KMS-11 (cell line): ENCODE measurements around the gene PTPRU.

Experiments
- H2AFZ ChIP-seq: fragments of 200-600 bp; sonication (generic); 2 replicates; pipeline ENCODE4 v1.6.1; 2016; ENCODE audit warnings: antibody characterized with exemption, mixed run types, low read depth
- H3K27ac ChIP-seq: fragments of 200-600 bp; sonication (generic); 2 replicates; pipeline ENCODE4 v1.6.1; 2016; ENCODE audit warnings: mild to moderate bottlenecking, mixed run types
- H3K27me3 ChIP-seq: fragments of 200-600 bp; sonication (generic); 2 replicates; pipeline ENCODE4 v1.6.1; 2017; ENCODE audit warnings: mild to moderate bottlenecking, low read depth, mixed run types, moderate library complexity; ENCODE audit not compliant: insufficient read depth
- H3K36me3 ChIP-seq: fragments of 200-600 bp; sonication (generic); 2 replicates; pipeline ENCODE4 v1.6.1; 2017; ENCODE audit warnings: mild to moderate bottlenecking, mixed run types; ENCODE audit not compliant: insufficient read depth
- H3K4me1 ChIP-seq: fragments of 200-600 bp; sonication (generic); 2 replicates; pipeline ENCODE4 v1.6.1; 2016; ENCODE audit warnings: mild to moderate bottlenecking, low read depth, mixed run types; ENCODE audit not compliant: poor library complexity, severe bottlenecking
- H3K4me2 ChIP-seq: fragments of 200-600 bp; sonication (generic); 2 replicates; pipeline ENCODE4 v1.7.0; 2016; ENCODE audit warnings: mild to moderate bottlenecking, mixed run types
- H3K4me3 ChIP-seq: fragments of 200-600 bp; sonication (generic); IDR thresholded peaks from 2 replicates; pipeline ENCODE4 v1.6.1; 2017; ENCODE audit warnings: low read depth, low read length, mixed read lengths; ENCODE audit not compliant: insufficient read depth
- H3K79me2 ChIP-seq: fragments of 200-600 bp; sonication (generic); 2 replicates; pipeline ENCODE4 v1.6.1; 2016; ENCODE audit warnings: low read depth, mixed run types; ENCODE audit not compliant: insufficient read depth
- H3K9ac ChIP-seq: fragments of 200-600 bp; sonication (generic); 2 replicates; pipeline ENCODE4 v1.6.1; 2016; ENCODE audit warnings: mild to moderate bottlenecking, mixed run types
- H4K20me1 ChIP-seq: fragments of 200-600 bp; sonication (generic); 2 replicates; pipeline ENCODE4 v1.6.1; 2016; ENCODE audit warnings: mild to moderate bottlenecking, mixed run types; ENCODE audit not compliant: insufficient read depth
- TF ChIP-seq, protein P1 (sequence below): fragments of 200-600 bp; sonication (generic); conservative IDR thresholded peaks from 2 replicates; pipeline ENCODE4 v1.6.1; 2017; ENCODE audit warnings: low read depth, mild to moderate bottlenecking, antibody characterized with exemption, low read length, moderate library complexity, mixed read lengths

The PTPRU gene

DNA sequence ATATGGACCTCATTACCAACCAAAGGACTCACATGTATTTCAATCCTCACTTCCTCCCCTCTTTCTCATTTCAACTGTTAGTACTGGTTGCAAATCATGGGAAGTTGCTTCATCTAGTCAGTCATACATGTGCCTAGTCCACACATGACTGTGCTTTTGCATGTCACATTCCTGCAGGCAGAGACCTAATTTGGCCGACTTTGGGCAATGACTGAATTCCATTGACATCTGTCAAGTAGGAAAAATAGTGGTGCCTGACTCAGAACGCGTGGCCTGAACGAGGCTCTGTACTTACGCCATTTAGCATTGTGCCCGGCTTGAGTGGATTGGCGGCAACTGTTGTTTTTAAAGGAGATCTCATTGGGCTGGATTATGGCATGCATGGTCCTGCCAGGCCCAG lies 18.0 kb downstream of the PTPRU start:
- Histone ChIP-seq H4K20me1 (no peaks in the 10 kb centered on the region), H2AFZ (no peak overlapping the region), H3K4me3 (no peak overlapping the region), H3K9ac (no peak overlapping the region), H3K4me1 (no peaks in the 10 kb centered on the region), H3K27me3 (peaks cover 16% of the 10 kb centered on the region; the same call in 1 of the 2 replicates), H3K27ac (no peak overlapping the region), H3K36me3 (no peaks in the 10 kb centered on the region), H3K79me2 (no peaks in the 10 kb centered on the region), H3K4me2 (no peak overlapping the region)
- TF ChIP-seq, protein P1, sequence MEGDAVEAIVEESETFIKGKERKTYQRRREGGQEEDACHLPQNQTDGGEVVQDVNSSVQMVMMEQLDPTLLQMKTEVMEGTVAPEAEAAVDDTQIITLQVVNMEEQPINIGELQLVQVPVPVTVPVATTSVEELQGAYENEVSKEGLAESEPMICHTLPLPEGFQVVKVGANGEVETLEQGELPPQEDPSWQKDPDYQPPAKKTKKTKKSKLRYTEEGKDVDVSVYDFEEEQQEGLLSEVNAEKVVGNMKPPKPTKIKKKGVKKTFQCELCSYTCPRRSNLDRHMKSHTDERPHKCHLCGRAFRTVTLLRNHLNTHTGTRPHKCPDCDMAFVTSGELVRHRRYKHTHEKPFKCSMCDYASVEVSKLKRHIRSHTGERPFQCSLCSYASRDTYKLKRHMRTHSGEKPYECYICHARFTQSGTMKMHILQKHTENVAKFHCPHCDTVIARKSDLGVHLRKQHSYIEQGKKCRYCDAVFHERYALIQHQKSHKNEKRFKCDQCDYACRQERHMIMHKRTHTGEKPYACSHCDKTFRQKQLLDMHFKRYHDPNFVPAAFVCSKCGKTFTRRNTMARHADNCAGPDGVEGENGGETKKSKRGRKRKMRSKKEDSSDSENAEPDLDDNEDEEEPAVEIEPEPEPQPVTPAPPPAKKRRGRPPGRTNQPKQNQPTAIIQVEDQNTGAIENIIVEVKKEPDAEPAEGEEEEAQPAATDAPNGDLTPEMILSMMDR, result no peak

DNA sequence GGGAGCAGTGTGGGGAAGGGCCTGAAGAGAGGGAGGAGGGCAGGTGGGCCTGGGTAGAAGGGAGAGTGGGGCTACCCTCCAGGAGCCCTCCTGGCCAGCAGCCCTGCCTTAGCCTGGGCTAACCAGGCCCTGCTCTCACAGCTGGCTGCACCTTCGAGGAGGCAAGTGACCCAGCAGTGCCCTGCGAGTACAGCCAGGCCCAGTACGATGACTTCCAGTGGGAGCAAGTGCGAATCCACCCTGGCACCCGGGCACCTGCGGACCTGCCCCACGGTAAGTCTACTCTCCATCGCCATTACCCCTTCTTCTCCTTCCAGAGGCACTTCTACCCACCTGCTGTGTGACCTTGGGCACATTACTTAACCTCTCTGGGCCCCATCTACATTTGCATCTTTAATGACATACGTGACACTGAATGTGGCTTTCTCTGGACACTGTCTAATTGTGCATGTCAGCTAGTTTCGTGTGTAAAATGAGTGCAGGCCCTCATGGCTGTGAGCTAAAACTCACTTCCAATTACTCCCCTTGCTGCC lies 18.9 kb downstream of the PTPRU start:
- Histone ChIP-seq H2AFZ (no peak overlapping the region), H3K36me3 (no peaks in the 10 kb centered on the region), H3K4me2 (no peak overlapping the region), H3K79me2 (no peaks in the 10 kb centered on the region), H3K9ac (no peak overlapping the region), H3K4me3 (no peak overlapping the region), H3K27me3 (peaks cover 16% of the 10 kb centered on the region; the same call in 1 of the 2 replicates), H4K20me1 (no peaks in the 10 kb centered on the region), H3K27ac (no peak overlapping the region), H3K4me1 (no peaks in the 10 kb centered on the region)
- TF ChIP-seq, protein P1, result no peak

DNA sequence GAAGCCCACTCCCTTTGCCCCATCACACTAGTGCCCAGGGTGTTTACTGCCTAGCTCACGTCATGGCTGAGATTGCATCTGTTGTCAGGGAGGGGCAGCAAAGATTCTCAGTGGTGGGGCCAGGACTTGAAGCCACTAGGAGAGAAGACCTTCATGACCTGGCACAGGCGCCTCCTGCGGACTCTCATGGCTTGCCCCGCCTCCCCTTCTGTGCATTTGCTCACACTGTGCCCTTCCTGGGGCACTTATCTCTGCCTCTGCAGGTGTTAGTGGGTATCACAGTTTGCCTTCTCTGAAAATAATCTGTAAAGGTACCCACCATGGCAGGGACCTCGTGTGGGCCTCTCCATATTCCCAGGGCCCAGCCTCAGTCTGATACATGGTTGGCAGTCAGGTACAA lies 20.1 kb downstream of the PTPRU start:
- TF ChIP-seq, protein P1, result no peak
- no peaks in the 10 kb centered on the region for H3K4me1 ChIP-seq
- no peak overlapping the region for H3K4me3 ChIP-seq
- H3K36me3 ChIP-seq, result no peaks in the 10 kb centered on the region
- no peaks in the 10 kb centered on the region for H3K79me2 ChIP-seq
- no peak overlapping the region for H2AFZ ChIP-seq
- H3K27ac ChIP-seq, result no peak overlapping the region
- no peak overlapping the region for H3K9ac ChIP-seq
- H4K20me1 ChIP-seq, result no peaks in the 10 kb centered on the region
- peaks cover 10% of the 10 kb centered on the region; the same call in 1 of the 2 replicates for H3K27me3 ChIP-seq
- H3K4me2 ChIP-seq, result no peak overlapping the region

DNA sequence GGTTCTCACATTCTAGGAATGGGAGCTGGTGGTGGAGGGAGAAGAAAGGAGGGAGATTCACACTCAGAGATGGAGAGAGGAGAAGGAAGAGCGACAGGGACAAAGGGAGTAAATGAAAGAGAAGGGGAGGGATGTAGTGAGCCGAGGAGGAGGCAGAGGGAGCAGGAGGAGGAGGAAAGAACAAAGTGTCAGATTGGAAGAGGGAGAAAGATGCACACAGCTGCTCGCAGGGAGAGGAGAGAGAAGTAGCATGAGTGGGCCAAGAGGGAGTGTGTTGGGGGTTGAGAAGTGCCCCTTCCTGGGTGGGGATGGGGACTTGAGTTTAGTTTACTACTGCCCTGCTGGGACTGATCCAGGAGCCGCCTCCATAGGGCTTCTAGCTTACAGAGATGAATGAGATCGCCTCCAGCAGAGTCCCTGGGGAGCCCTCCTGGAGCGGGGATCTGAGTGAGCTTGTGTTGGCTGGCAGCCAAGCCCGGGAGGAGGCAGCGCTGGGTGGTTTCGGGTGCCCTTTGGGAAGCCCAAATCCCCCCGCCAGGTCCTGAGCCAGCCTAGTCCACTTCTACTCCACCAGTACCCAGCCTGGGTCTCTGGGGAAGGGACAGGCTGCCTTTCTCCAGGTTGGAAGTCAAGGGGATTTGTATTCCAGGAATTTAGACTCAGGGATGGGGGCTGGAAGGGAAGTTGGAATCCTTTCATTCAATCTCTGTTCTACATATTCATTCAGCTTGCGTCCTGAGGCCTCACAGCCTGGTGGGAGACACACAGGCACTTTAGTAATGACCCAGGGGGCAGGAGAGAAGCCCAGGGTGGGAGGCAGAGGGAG lies 20.9 kb downstream of the PTPRU start:
- H3K27me3 ChIP-seq, result peaks cover 10% of the 10 kb centered on the region; the same call in 1 of the 2 replicates
- no peaks in the 10 kb centered on the region for H3K79me2 ChIP-seq
- no peak overlapping the region for H3K4me3 ChIP-seq
- H4K20me1 ChIP-seq, result no peaks in the 10 kb centered on the region
- H3K4me1 ChIP-seq, result no peaks in the 10 kb centered on the region
- H2AFZ ChIP-seq, result no peak overlapping the region
- H3K27ac ChIP-seq, result no peak overlapping the region
- no peak overlapping the region for H3K4me2 ChIP-seq
- H3K9ac ChIP-seq, result no peak overlapping the region
- no peaks in the 10 kb centered on the region for H3K36me3 ChIP-seq
- TF ChIP-seq, protein P1, result no peak
